ENCODE data around the gene LIPM.
A peak's percentile ranks its signal among the peaks of the same experiment; 100 is the strongest.
"Not testable (repeated sequence)": the region's sequence is repeated elsewhere in the genome, so short reads cannot be mapped to it uniquely, and the experiment has no call there.

The LIPM gene

GRCh38 chr10:88804083-88804812 lies 1.7 kb downstream of the LIPM start:
- no peak for DNase-seq

DNA sequence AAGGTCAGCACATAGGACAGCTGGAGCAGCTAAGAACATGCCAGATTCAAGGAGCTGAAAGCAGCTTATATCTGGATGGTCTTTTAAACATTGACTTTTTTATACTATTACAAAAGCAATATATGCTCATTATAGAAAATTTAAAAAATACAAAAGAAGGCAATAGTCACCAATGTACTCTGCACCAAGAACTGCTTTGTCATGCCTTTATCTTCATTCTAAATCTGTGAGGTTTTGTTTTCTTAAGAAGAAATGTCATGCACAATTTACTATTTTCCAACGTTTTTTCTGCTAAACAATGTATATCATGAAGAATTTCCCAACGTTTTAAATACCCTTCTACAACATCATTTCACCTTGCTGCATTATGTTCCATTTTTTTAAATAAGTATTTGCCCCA lies 2.8 kb downstream of the LIPM start:
- no peak for DNase-seq

GRCh38 chr10:88805924-88806323 lies 3.4 kb downstream of the LIPM start:
- no peak for DNase-seq

DNA sequence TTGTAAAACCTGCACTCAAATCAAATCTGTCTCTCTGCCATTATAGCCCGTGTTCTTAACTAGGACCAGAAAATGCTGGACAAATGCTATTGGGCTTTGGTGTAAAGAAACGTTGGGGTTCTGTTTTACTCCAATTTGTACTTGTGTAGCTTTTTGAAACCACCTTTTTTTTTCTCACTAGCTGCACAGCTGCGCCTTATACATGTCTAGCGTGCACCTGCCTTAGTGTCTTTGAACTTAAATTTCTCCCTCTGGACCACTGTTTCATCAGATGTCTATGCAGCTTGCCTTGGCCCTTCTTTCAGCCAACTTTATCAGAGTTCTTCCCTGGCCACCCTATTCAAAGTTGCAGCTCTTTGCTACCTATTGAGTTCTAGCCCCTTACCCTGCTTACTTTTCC lies 7.1 kb downstream of the LIPM start:
- no peak for DNase-seq

DNA sequence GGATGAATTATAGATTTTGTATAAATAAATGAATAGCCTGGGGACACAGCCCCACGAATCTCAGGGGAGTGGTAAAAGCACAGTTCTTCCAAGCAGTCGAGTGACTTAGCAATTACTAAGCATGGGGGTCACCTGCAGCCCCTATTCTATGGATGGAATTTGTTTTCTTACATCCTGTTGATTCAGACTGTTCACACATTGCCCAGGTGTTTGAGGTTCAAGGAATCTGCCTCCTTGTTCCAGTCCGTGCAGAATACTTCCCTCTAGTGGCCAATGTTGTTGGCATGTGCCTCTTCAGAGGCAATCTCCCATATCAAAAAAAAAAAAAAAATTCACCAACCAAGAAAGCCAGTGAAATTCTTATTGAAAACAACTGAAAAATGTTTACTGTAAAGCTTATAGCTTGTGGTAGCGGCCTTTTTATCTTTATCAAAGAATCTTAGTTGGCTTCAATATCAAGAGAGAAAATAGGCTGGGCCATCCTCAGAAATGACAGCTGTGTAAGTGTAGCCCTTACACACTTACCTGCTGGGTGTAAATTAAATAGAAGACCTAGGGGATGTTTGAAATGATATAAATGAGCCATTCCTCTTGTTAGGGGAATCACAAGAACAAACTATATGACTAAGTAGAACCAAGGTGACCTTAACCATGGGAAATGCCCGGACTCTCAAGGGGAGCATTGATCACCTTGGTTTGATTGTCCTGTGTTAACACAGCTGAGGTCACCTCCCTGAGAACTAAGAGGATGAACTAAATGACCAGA lies 7.8 kb downstream of the LIPM start:
- peak; percentile 16 to 36 for DNase-seq

DNA sequence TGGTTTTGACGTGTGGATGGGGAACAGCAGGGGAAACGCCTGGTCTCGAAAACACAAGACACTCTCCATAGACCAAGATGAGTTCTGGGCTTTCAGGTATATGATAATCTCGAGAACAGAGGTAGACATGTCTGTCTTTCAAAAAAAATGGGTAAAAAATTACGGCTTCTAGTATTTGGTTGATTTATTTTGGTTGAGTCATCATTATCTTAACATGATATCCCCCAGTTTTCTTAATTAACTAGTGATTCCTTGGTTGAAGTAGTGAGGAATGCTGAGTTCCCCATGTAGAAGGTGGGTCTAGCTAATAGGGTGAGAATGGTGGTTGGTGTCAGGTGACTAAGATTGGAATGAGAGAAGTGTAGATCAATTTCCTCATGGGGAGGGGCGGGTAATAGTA lies 10.7 kb downstream of the LIPM start:
- DNase-seq = no peak

- DNase-seq = no peak
These were observed 16.8 kb downstream of the LIPM start for GRCh38 chr10:88819290-88819689.

DNA sequence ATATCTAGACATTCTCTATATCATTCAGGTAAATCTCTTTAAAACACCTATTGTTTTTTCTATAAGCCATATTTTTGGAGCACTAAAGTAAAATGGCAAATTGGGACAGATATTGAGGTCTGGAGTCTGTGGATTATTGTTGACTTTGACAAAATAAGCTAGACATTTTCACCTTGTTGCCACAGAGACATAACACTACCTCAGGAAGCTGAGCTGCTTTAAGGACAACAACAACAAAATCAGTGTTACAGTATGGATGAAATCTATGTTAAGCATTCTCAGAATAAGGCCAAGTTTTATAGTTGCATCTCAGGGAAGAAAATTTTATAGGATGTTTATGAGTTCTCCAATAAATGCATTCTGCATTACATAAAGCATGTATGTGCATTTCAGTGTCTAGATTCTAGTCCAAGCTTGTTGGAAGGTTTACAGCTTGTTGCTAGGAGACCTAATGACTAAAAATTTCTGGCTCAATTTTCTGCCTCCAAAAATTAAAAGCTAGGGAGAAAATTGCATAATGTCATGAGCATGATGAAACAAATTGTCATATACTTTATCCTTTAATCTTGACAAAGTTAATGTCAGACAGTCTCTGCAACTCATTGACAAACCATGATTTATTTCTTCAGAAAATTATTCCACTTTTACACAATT lies 18.3 kb downstream of the LIPM start:
- DNase-seq = peak in 1 of 2 donors; percentile 4

DNA sequence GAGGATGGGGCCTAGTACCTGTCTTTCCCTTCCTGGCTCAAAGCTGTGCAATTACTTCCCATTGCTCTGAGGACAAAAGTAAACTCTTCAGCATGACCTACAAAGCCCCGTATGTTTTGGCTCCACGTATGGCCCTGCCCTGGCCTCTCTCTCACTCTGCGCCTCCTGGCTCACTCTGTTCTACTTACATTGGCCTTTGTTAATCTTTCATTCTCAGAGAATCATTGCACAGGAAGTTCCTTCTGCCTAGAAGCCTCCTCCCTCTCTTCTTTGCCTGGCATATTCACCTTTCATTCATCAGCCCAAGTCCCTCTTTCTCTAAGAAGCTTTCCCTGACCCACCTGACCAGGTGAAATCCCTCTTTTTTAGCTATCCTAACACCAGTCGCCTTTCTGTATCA lies 23.9 kb downstream of the LIPM start:
- DNase-seq = no peak

DNA sequence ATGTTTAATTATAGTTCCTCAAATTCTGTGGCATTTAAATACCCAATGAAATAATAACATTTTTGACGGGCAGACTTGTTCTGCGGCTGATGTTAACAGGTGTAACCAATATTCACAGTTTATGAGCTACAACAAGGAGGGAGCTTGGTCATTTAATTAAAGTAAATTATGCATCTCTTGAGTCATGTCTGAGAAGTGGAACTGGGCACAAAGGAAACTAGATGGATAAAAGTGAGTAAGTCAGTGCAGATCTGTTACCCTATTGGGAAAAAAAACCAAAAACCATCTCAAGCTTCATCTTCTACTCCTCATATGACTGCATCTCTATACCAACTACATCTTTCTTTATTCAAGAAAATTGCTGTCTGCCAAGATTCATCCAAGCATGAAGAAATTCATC lies 25.1 kb downstream of the LIPM start:
- no peak for DNase-seq

DNA sequence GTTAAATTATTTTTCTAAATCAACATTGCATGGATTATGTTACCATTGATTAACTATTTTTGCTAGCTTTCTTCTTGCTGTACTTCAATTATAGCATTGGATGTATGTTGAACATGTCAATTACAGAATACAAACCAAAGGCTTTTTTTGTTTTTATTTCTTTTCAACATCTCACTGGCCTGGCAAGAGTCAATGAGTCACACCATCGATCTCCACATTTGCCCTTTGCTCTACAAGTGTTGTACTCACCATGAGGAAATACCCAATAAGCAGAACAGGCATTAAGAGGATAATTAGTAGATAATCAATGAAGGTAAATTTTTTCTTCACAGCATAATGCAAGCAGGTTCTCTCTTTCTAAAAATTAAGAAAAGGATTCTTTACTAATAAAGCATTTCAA lies 25.8 kb downstream of the LIPM start:
- no peak for DNase-seq

GRCh38 chr10:88830643-88831268 lies 28.2 kb downstream of the LIPM start:
- DNase-seq = no peak

GRCh38 chr10:88831709-88832108 lies 29.2 kb downstream of the LIPM start:
- DNase-seq = no peak

DNA sequence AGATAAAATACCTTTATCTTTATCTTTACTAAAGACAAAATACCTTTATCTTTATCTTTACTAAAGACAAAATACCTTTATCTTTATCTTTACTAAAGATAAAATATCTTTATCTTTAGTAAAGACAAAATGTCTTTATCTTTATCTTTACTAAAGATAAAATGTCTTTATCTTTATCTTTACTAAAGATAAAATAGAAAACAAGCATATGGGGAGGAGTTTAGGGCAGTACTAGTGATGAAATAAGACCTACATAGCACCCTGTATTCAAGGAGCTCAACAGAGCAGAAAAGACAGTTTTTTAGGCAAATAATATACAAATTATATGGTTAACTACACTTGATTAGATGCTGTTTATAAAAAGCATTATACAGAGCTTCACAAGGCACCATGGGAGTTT lies 29.8 kb downstream of the LIPM start:
- no peak for DNase-seq

DNA sequence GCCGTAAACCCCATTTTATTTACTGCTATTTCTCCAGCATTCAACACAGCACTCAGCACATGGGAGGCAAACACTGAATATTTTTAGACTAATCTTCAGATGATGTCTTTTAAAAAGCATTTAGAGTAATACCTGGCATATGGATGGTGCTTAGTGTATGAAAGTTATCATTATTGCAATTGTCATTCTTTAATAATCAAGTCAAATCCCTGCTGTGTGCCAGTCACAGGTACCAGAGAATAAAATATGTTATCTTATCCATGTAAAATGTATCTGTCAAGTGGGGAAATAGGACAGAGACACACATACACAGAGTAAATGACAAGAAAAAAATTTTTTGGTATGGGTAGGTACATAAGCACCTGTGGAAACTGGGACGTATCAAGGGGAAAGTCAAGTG lies 30.6 kb downstream of the LIPM start:
- DNase-seq = no peak

DNA sequence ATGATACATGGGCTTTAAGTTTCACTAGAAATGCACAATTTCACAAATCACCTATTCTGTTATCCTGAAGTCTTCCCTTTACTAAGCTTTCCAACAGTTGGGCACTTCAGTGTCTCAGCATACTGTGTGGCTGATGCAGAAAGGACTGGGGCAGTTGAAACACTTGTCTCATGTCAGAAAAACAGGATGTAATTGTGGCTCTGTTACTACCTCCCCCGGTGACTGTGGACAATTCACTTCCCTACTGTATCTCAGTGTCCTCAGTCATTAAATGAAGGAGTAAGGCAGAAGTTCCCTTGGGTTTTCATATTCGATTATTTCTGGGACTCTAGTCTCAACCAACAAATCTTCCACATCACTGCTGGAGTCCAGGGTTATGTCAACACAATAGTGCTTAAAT lies 31.2 kb downstream of the LIPM start:
- no peak for DNase-seq

DNA sequence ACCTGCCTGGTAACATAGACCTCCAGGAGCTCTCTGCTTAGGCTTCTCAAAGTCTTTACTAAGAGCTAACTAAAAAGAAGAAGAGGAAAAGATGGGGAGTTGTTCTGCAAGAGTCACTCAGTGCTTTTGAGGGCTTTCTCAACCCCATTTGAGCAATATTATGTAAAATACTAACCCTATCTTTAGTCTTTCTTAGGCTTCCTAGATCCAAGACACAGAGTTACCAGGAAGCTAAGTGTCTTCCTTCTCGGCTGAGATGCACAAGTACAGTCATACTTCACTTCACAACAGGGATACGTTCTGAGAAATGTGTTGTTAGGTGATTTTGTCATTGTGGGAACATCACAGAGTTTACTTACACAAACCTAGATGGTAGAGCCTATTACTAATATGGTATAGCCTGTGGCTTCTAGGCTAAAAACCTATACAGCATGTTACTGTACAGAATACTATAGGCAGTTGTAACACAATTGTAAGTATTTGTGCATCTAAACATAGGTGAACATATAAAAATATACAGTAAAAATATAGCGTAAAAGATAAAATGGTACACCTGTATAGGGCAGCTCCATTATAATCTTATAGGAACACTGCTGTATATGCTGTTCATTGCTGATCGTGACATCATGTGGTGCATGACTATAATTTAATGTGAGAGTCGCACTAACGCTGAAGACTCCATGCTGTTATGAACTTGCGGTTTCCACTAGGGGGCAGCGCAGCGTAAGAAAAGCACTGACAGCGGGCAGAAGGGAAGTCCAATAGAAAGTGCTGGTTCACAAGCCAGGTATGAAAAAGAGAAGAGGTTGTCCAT lies 32.8 kb downstream of the LIPM start:
- DNase-seq = peak; percentile 60 to 84

- DNase-seq = no peak
These were observed 33.3 kb downstream of the LIPM start for GRCh38 chr10:88835910-88836221.

- DNase-seq = not testable (repeated sequence)
These were observed 35.1 kb downstream of the LIPM start for GRCh38 chr10:88837632-88838031.

- DNase-seq = no peak
These were observed 36.3 kb downstream of the LIPM start for GRCh38 chr10:88838766-88839350.

DNA sequence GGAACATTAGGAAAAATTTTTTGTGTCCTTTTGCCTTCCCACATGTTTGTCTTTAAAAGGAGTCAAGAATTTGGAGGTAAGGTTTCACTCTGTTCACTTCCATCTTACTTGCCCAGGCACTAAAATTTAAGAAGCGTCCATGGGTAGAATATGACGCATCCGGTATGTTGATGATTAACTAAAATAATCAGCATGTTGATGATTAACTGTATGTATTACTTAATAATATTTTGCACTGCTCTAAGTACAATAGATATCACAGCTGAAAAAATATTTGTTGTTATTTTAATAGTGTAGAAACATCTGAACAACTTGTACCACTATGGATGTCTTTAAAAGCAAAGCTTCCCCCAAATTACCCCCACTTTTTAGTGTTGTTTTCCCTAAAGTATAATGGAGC lies 37.6 kb downstream of the LIPM start:
- no peak for DNase-seq

DNA sequence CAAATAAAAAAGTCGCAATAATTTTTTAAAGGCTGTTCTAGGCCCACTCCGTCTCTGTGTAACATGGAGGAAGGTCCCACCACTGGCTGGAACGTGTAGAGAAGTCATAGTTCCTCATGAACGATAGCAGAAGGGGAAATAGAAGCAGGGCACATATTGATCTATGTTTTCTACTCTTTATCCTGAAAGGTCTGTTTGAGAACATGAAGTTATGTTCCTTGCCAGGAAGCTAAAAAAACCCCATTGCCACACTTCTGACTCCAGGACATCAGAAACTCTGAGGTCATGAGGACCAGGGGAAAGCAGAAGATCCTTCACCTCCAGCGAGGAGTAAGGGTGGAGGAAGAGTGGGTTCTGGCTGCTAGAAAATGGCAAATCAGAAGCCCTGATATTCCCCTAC lies 38.4 kb downstream of the LIPM start:
- DNase-seq = no peak
